LNCaP clone FGC (cell line): ENCODE data around the gene SHKBP1.

Experiments
- DNase-seq: peaks from one replicate; pipeline ENCODE4 v3.0.0-alpha.2; 2011; ENCODE audit warnings: low read depth
- H3K4me3 ChIP-seq: 2 replicates; pipeline ENCODE4 v1.5.1; 2011; ENCODE audit warnings: mild to moderate bottlenecking, low read depth, low read length, control low read depth
- CTCF ChIP-seq: IDR thresholded peaks from 2 replicates; pipeline ENCODE4 v1.5.1; 2012; ENCODE audit warnings: mild to moderate bottlenecking; ENCODE audit not compliant: control insufficient read depth, insufficient read depth; ENCODE audit errors: extremely low read depth

Gene SHKBP1

GRCh38 chr19:40603071-40603388 lies 26.4 kb downstream of the SHKBP1 start:
- no peak for TF ChIP-seq CTCF
- DNase-seq, result no peak
- H3K4me3 ChIP-seq, result no peak overlapping the region

- DNase-seq, result peak; percentile 95
- TF ChIP-seq CTCF, result 0 out of 2 replicates have a peak, but pooled peaks have one; percentile 12
- H3K4me3 ChIP-seq, result peak overlapping the region; percentile 41
Measured at GRCh38 chr19:40603389-40604170, 26.9 kb downstream of the SHKBP1 start.

- no peak for TF ChIP-seq CTCF
- no peak for DNase-seq
- peak overlapping the region; percentile 41 for H3K4me3 ChIP-seq
Measured at GRCh38 chr19:40604171-40604646, 27.5 kb downstream of the SHKBP1 start.

GRCh38 chr19:40604647-40605215 lies 28.1 kb downstream of the SHKBP1 start:
- H3K4me3 ChIP-seq, result peak overlapping the region; percentile 67
- TF ChIP-seq CTCF, result no peak
- DNase-seq, result no peak

GRCh38 chr19:40605216-40605971 lies 28.7 kb downstream of the SHKBP1 start:
- H3K4me3 ChIP-seq, result peak overlapping the region; percentile 67
- peak; percentile 43 for TF ChIP-seq CTCF
- DNase-seq, result peak; percentile 69

GRCh38 chr19:40607311-40608239 lies 30.9 kb downstream of the SHKBP1 start:
- DNase-seq, result no peak
- no peak for TF ChIP-seq CTCF

More at GRCh38 chr19:40607311-40608239, 30.9 kb downstream of the SHKBP1 start:
- no peak overlapping the region for H3K4me3 ChIP-seq
